A549 (cell line): ENCODE data around the gene SORBS1.
A peak's percentile ranks its signal among the peaks of the same experiment; 100 is the strongest.

Experiments used
- CEBPB ChIP-seq, 2 experiments: fragments of >200 bp in 1 of 2; sonication (Bioruptor Twin) in 1 of 2; formaldehyde crosslinking in 1 of 2; IDR thresholded peaks; 2 replicates each; pipeline ENCODE4 v1.6.1; 2012 to 2016
- CHD4 ChIP-seq: fragments of 200-600 bp; sonication (generic); IDR thresholded peaks from 2 replicates; pipeline ENCODE4 v1.6.1; 2016; ENCODE audit warnings: antibody characterized with exemption, mild to moderate bottlenecking, borderline replicate concordance
- EP300 ChIP-seq, 2 experiments: fragments of >200 bp; sonication (Bioruptor Twin); formaldehyde crosslinking; IDR thresholded peaks; 2 replicates in 1 of 2; 3 replicates in 1 of 2; pipeline ENCODE4 v1.6.1; 2016 to 2017
- MAZ ChIP-seq: fragments of 150-350 bp; IDR thresholded peaks from 2 replicates; pipeline ENCODE4 v1.6.1; 2014; ENCODE audit warnings: antibody characterized with exemption, low read depth, low read length, borderline replicate concordance
- POLR2A ChIP-seq: IDR thresholded peaks from 2 replicates; pipeline ENCODE4 v1.6.1; 2012; ENCODE audit warnings: mild to moderate bottlenecking, low read length
- RAD21 ChIP-seq, 2 experiments: fragments of >200 bp in 1 of 2; sonication (Bioruptor Twin) in 1 of 2; formaldehyde crosslinking in 1 of 2; IDR thresholded peaks in 1 of 2; conservative IDR thresholded peaks in 1 of 2; 2 replicates in 1 of 2; 3 replicates in 1 of 2; pipeline ENCODE4 v1.6.1; 2012 to 2018; ENCODE audit warnings: inconsistent platforms in 1 of 2
- TF ChIP-seq, protein P1 (sequence below): fragments of >200 bp; sonication (Bioruptor Twin); formaldehyde crosslinking; IDR thresholded peaks from 3 replicates; pipeline ENCODE4 v1.5.1; 2016

DNA sequence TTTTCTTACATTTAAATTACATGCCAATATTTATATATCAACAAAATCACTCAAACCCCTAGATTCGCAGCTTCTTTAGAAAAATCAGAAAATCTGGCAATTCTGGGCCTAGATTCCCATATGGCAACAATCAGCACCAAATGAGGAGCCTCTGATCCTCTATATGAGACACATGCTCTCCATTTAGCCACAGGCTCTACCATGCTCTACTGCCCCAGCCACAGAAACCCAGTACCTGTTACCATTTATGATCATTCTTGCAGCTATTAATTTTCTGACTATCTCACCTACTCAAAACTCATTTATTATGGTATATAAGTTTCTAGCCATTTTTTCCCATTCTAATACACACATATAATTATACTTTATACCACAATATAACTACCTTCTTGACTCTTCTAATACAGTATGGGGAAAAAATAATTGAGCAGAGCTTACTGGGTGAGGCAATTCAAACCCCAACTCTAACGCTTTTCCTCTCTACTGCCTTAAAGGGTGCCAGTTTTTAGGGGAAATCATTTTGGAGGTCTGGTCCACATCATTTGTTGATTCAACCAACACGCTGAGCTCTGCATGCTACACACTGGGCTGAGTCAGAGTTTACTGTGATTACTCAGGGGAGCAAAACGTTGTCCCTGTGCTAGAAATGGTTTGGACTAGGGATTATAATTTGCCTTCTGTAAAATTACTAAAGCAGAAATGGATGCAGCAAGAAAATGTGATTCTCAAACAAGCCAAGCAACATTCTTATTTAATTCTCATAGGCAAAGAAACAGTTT is 281.9 kb downstream of the SORBS1 start:
- TF ChIP-seq POLR2A (no peak), MAZ (no peak), EP300 (IDR thresholded peaks at IDR 0.05) (no peak), CEBPB (IDR thresholded peaks at IDR 0.05) (0 out of 4 replicates have a peak, but pooled peaks of 1 of the 2 experiments have one; percentile 13), CHD4 (no peak), RAD21 (conservative IDR thresholded peaks at IDR 0.05 in 1 of 2, IDR thresholded peaks at IDR 0.05 in 1 of 2) (0 out of 5 replicates have a peak, but pooled peaks of 1 of the 2 experiments have one; percentile 1)
- TF ChIP-seq, protein P1, sequence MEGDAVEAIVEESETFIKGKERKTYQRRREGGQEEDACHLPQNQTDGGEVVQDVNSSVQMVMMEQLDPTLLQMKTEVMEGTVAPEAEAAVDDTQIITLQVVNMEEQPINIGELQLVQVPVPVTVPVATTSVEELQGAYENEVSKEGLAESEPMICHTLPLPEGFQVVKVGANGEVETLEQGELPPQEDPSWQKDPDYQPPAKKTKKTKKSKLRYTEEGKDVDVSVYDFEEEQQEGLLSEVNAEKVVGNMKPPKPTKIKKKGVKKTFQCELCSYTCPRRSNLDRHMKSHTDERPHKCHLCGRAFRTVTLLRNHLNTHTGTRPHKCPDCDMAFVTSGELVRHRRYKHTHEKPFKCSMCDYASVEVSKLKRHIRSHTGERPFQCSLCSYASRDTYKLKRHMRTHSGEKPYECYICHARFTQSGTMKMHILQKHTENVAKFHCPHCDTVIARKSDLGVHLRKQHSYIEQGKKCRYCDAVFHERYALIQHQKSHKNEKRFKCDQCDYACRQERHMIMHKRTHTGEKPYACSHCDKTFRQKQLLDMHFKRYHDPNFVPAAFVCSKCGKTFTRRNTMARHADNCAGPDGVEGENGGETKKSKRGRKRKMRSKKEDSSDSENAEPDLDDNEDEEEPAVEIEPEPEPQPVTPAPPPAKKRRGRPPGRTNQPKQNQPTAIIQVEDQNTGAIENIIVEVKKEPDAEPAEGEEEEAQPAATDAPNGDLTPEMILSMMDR: no peak
